HepG2 (cell line): ENCODE measurements around the gene HSP90AA1. TPM values are rescaled to one million over a fixed set of nuclear protein-coding genes. Genes with fewer than 3 reads are reported as not detected.

Experiments
- ATF7 ChIP-seq, 2 experiments: fragments of 450-650 bp in 1 of 2; sonication (generic) in 1 of 2; formaldehyde crosslinking in 1 of 2; IDR thresholded peaks; 2 replicates each; pipeline versions ENCODE4 v1.4.0 to v1.6.1; 2016 to 2020; ENCODE audit warnings: antibody characterized with exemption in 1 of 2, mild to moderate bottlenecking in 1 of 2, missing genetic modification reagents in 1 of 2
- HES4 ChIP-seq: sonication (generic); formaldehyde crosslinking; IDR thresholded peaks from 2 replicates; pipeline ENCODE4 v1.9.0; 2021; ENCODE audit warnings: mild to moderate bottlenecking, missing genetic modification reagents, borderline replicate concordance
- HNRNPK ChIP-seq: fragments of 200-400 bp; formaldehyde crosslinking; IDR thresholded peaks from 2 replicates; pipeline ENCODE4 v1.6.1; 2018; ENCODE audit warnings: low read length, low read depth, moderate library complexity, mild to moderate bottlenecking; ENCODE audit not compliant: poor library complexity, severe bottlenecking
- KLF9 ChIP-seq: IDR thresholded peaks from 2 replicates; pipeline ENCODE4 v1.6.1; 2016; ENCODE audit warnings: low read depth
- NFKB2 ChIP-seq: sonication (generic); formaldehyde crosslinking; IDR thresholded peaks from 2 replicates; pipeline ENCODE4 v1.4.0; 2020; ENCODE audit warnings: missing genetic modification reagents, borderline replicate concordance
- SMAD9 ChIP-seq: sonication (generic); formaldehyde crosslinking; IDR thresholded peaks from 2 replicates; pipeline ENCODE4 v1.5.1; 2020; ENCODE audit warnings: mild to moderate bottlenecking, missing genetic modification reagents
- ZFP90 ChIP-seq: sonication (generic); formaldehyde crosslinking; IDR thresholded peaks from 2 replicates; pipeline ENCODE4 v1.8.0; 2022; ENCODE audit warnings: missing genetic modification reagents, mild to moderate bottlenecking, inconsistent platforms, borderline replicate concordance
- ZNF460 ChIP-seq: sonication (generic); formaldehyde crosslinking; IDR thresholded peaks from 2 replicates; pipeline ENCODE4 v1.5.1; 2020; ENCODE audit warnings: missing genetic modification reagents, mild to moderate bottlenecking, borderline replicate concordance
- ZNF75D ChIP-seq: sonication (generic); formaldehyde crosslinking; IDR thresholded peaks from 2 replicates; pipeline ENCODE4 v1.8.1; 2023; ENCODE audit warnings: missing genetic modification reagents, mild to moderate bottlenecking, borderline replicate concordance
- ZSCAN21 ChIP-seq: sonication (generic); formaldehyde crosslinking; IDR thresholded peaks from 2 replicates; pipeline ENCODE4 v1.8.0; 2022; ENCODE audit warnings: mild to moderate bottlenecking, missing genetic modification reagents, moderate library complexity, borderline replicate concordance
- polyA plus RNA-seq, 8 experiments: library from polyadenylated mRNA; depleted of rRNA in 3 of 8; stranded (reverse) in 7 of 8; unstranded in 1 of 8; fragments of >200 nt; fragmentation: Illumina TruSeq in 4 of 8; extraction: Trizol in 4 of 8; gene quantifications; 2 replicates each; pipeline versions ENCODE4 v1.2.1 to v1.2.3, GENCODE V29; 2011 to 2016; ENCODE audit warnings: low read depth in 4 of 8, missing spikeins in 1 of 8, mixed read lengths in 1 of 8; ENCODE audit not compliant: insufficient read depth in 1 of 8
- total RNA-seq, 5 experiments: library from RNA; depleted of rRNA; stranded (reverse); fragments of >200 nt; fragmentation: Illumina TruSeq; extraction: Trizol; gene quantifications; 2 replicates each; pipeline ENCODE4 v1.2.3, GENCODE V29; 2016; ENCODE audit warnings: low read depth in 1 of 5
- TF ChIP-seq, protein P1 (sequence below): sonication (generic); formaldehyde crosslinking; conservative IDR thresholded peaks from 2 replicates; pipeline ENCODE4 v1.4.0; 2020; ENCODE audit warnings: mild to moderate bottlenecking, missing genetic modification reagents, moderate library complexity
- TF ChIP-seq, protein P2 (sequence below): sonication (generic); formaldehyde crosslinking; IDR thresholded peaks from 2 replicates; pipeline ENCODE4 v1.4.0; 2020; ENCODE audit warnings: missing genetic modification reagents
- TF ChIP-seq, protein P3 (sequence below), 2 experiments: fragments of 450-650 bp in 1 of 2; sonication (generic) in 1 of 2; formaldehyde crosslinking; IDR thresholded peaks; 2 replicates each; pipeline versions ENCODE4 v1.5.0 to v1.8.0; 2020 to 2022; ENCODE audit warnings: mild to moderate bottlenecking in 1 of 2, missing genetic modification reagents in 1 of 2
- TF ChIP-seq, protein P4 (sequence below): sonication (generic); formaldehyde crosslinking; IDR thresholded peaks from 2 replicates; pipeline ENCODE4 v1.8.0; 2022; ENCODE audit warnings: mild to moderate bottlenecking, missing genetic modification reagents, moderate library complexity
- TF ChIP-seq, protein P5 (sequence below): sonication (generic); formaldehyde crosslinking; IDR thresholded peaks from 2 replicates; pipeline ENCODE4 v1.4.0; 2020; ENCODE audit warnings: mild to moderate bottlenecking, missing genetic modification reagents
- TF ChIP-seq, protein P6 (sequence below): sonication (generic); formaldehyde crosslinking; conservative IDR thresholded peaks from 2 replicates; pipeline ENCODE4 v1.4.0; 2020; ENCODE audit warnings: missing genetic modification reagents

The HSP90AA1 gene
- total and polyA plus RNA-seq, 2 of the 13 experiments (the other 11 are each of a cell fraction or from before 2014, with no cell fraction given), result 262 to 636 TPM

DNA sequence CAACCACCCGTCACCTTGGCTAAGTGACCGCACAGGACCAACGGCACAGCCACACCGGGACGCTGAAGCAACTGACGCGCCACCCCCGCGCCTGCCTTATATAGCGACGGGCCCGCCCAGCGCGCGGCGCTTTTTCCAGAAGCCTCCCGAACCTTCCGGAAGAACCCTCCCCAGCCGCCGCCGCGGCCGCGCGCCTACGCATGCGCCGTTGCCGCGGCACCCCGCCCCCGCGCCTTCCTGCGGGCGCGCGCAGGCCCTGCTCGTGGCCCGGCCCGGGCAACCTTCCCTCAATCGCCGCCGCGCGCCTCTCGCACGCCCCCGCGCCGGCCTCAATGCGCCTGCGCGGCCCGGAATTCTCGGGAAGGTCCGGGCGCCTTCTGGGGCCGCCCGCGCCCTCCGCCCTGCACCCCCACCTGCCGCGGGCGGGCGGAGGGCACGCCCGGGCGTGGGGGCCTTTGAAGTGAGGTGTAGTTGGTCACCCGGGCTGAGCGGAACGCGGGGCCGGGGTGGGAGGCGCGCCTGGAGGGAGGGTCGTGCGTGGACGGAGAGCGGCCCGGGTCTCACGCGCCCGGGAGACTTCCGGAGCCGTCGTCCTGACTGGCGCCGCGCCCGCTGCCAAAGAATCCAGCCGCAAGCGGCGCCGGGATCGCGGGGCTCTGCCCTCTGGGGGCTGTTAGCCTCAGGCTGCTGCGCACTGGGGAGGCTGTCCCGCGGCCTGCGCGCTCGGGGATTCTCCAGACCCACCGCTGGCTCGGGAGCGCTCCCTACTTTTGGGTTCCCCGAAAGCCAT lies at the start of gene HSP90AA1 (continued):
- TF ChIP-seq, protein P1, sequence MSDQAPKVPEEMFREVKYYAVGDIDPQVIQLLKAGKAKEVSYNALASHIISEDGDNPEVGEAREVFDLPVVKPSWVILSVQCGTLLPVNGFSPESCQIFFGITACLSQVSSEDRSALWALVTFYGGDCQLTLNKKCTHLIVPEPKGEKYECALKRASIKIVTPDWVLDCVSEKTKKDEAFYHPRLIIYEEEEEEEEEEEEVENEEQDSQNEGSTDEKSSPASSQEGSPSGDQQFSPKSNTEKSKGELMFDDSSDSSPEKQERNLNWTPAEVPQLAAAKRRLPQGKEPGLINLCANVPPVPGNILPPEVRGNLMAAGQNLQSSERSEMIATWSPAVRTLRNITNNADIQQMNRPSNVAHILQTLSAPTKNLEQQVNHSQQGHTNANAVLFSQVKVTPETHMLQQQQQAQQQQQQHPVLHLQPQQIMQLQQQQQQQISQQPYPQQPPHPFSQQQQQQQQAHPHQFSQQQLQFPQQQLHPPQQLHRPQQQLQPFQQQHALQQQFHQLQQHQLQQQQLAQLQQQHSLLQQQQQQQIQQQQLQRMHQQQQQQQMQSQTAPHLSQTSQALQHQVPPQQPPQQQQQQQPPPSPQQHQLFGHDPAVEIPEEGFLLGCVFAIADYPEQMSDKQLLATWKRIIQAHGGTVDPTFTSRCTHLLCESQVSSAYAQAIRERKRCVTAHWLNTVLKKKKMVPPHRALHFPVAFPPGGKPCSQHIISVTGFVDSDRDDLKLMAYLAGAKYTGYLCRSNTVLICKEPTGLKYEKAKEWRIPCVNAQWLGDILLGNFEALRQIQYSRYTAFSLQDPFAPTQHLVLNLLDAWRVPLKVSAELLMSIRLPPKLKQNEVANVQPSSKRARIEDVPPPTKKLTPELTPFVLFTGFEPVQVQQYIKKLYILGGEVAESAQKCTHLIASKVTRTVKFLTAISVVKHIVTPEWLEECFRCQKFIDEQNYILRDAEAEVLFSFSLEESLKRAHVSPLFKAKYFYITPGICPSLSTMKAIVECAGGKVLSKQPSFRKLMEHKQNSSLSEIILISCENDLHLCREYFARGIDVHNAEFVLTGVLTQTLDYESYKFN, result no peak
- TF ChIP-seq, protein P2, sequence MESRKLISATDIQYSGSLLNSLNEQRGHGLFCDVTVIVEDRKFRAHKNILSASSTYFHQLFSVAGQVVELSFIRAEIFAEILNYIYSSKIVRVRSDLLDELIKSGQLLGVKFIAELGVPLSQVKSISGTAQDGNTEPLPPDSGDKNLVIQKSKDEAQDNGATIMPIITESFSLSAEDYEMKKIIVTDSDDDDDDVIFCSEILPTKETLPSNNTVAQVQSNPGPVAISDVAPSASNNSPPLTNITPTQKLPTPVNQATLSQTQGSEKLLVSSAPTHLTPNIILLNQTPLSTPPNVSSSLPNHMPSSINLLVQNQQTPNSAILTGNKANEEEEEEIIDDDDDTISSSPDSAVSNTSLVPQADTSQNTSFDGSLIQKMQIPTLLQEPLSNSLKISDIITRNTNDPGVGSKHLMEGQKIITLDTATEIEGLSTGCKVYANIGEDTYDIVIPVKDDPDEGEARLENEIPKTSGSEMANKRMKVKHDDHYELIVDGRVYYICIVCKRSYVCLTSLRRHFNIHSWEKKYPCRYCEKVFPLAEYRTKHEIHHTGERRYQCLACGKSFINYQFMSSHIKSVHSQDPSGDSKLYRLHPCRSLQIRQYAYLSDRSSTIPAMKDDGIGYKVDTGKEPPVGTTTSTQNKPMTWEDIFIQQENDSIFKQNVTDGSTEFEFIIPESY (CRISPR knock-in tag), result no peak
- TF ChIP-seq SMAD9 (CRISPR knock-in tag) (peak; percentile 84; the same call in 1 of the 2 replicates), HES4 (CRISPR knock-in tag) (no peak; the same call in 1 of the 2 replicates), ZNF460 (CRISPR knock-in tag) (no peak), KLF9 (no peak), ATF7 (IDR thresholded peaks at IDR 0.05) (no peak), ATF7 (CRISPR knock-in tag; IDR thresholded peaks at IDR 0.05) (no peak; the same call in 1 of the 2 replicates), ZSCAN21 (CRISPR knock-in tag) (0 out of 2 replicates have a peak, but pooled peaks have one; percentile 54), HNRNPK (peak; percentile 42), ZNF75D (CRISPR knock-in tag) (no peak; the same call in 1 of the 2 replicates), ZFP90 (CRISPR knock-in tag) (peak; percentile 26; the same call in 1 of the 2 replicates), NFKB2 (CRISPR knock-in tag) (no peak; the same call in 1 of the 2 replicates)
- TF ChIP-seq, protein P3, sequence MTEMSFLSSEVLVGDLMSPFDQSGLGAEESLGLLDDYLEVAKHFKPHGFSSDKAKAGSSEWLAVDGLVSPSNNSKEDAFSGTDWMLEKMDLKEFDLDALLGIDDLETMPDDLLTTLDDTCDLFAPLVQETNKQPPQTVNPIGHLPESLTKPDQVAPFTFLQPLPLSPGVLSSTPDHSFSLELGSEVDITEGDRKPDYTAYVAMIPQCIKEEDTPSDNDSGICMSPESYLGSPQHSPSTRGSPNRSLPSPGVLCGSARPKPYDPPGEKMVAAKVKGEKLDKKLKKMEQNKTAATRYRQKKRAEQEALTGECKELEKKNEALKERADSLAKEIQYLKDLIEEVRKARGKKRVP (CRISPR knock-in tag; IDR thresholded peaks at IDR 0.05), result no peak
- TF ChIP-seq, protein P4, sequence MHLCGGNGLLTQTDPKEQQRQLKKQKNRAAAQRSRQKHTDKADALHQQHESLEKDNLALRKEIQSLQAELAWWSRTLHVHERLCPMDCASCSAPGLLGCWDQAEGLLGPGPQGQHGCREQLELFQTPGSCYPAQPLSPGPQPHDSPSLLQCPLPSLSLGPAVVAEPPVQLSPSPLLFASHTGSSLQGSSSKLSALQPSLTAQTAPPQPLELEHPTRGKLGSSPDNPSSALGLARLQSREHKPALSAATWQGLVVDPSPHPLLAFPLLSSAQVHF (CRISPR knock-in tag), result 0 out of 2 replicates have a peak, but pooled peaks have one; percentile 22
- TF ChIP-seq, protein P5, sequence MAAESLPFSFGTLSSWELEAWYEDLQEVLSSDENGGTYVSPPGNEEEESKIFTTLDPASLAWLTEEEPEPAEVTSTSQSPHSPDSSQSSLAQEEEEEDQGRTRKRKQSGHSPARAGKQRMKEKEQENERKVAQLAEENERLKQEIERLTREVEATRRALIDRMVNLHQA (CRISPR knock-in tag), result no peak
- TF ChIP-seq, protein P6, sequence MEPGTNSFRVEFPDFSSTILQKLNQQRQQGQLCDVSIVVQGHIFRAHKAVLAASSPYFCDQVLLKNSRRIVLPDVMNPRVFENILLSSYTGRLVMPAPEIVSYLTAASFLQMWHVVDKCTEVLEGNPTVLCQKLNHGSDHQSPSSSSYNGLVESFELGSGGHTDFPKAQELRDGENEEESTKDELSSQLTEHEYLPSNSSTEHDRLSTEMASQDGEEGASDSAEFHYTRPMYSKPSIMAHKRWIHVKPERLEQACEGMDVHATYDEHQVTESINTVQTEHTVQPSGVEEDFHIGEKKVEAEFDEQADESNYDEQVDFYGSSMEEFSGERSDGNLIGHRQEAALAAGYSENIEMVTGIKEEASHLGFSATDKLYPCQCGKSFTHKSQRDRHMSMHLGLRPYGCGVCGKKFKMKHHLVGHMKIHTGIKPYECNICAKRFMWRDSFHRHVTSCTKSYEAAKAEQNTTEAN (CRISPR knock-in tag), result peak; percentile 19; the same call in 1 of the 2 replicates
